ELF-1 (cell line): Measurements from ENCODE around the gene BRD7.

Source experiments
- DNase-seq: peaks from one replicate; pipeline ENCODE4 v3.0.0-alpha.2; 2016; ENCODE audit warnings: low read depth, low spot score

Gene BRD7

DNA sequence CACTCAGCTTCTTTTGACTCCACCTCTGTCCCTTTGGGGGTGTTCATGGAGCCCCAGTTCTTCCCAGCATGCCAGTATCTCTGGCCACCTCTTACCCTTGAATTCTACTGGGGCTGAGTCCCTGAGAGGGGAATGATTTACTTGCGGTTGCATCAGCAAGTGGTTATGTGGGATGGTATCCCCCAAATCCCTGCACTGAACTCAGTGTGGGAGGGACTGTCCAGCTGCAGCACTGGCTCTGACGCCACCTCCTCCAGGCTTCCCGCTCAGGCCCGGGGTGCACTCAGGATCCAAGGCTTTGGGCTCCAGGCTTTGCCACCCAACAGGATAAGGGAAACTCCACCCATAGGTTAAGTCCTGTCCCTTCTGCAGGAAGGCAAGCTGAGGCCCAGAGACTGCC, 21.1 kb upstream of the BRD7 start:
- no peak for DNase-seq

GRCh38 chr16:50388496-50388895, 19.7 kb upstream of the BRD7 start:
- no peak for DNase-seq

- DNase-seq = no peak
These were observed 18.0 kb upstream of the BRD7 start for GRCh38 chr16:50386774-50387173.

- DNase-seq = no peak
These were observed 17.4 kb upstream of the BRD7 start for GRCh38 chr16:50386139-50386538.

GRCh38 chr16:50384500-50385135, 15.8 kb upstream of the BRD7 start:
- DNase-seq = no peak

DNA sequence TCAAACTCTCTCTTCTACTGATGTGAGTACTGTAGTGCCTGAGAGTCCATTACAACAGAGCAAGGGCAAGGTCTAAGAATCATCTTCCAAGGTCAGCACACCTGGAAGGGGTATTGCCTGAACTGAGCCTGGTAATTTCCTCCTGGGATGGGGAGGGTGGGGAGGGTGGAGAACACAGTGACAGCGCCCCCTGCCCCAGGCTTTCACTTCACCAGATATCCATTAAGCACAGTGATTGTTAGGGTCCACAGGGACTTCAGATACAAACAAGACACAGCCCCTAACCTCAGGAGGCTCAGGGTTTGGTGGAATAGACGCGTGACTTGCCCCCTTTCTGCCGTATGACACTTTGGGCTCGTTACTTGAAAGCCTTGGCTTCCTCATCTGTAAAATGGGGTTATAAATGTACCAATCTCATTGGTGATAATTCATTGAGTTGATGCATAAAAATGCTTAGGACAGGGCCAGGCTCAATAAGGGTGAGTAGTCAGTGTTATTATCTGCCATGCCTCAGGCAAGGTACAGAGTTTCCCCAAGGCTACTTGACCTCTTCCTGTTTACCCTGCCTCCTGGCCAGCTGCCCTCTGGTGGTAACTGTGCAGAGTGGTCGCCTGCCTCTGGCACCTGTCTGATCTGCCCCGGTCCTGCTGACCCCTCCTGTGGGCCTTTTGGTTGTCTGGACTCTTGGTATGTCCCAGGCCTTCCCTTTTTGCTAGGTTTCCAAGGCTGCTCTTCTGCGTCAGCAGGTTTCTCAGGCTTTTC, 13.1 kb upstream of the BRD7 start:
- DNase-seq = peak; percentile 52

DNA sequence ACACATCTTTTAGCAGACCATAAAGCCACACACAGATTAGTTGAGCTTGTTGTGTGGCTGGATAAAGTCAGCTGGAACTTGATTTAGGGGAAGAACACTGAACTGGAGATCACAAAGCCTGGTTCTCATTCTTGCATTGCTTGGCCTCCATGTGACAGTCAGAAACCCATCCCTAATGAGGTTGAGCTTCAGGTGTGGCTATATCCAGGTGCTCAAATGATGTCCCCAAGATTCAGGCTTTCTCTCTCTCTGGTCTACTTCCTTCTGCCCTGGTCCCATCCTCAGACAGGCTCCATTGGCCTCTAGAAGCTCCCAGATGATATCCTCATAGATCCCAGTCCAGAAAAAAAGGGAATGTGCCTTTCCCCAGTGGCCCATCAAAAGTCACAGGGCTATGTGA, 9.6 kb upstream of the BRD7 start:
- DNase-seq = no peak

- no peak for DNase-seq
These were observed 8.2 kb upstream of the BRD7 start for GRCh38 chr16:50377001-50377400.

DNA sequence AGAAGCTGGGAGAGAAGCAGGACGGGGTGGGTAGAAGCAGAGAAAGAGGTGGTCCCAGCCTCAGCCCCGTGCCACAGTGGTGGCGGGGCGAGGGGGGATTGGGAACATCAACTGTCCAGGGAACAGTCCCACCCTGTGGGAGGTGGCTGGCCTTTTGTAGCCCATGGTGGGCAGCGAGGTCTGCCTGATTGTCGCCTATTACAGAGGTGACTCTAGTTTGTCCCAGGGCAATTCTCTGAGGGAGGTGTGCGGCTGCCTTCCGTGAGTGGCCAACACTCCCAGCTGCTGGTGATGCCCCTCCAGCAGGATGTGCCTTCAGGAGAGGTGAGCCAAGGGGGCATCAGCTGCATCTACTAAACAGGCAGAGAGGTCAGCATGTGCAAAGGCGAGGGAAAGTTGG, 5.0 kb upstream of the BRD7 start:
- DNase-seq = no peak

DNA sequence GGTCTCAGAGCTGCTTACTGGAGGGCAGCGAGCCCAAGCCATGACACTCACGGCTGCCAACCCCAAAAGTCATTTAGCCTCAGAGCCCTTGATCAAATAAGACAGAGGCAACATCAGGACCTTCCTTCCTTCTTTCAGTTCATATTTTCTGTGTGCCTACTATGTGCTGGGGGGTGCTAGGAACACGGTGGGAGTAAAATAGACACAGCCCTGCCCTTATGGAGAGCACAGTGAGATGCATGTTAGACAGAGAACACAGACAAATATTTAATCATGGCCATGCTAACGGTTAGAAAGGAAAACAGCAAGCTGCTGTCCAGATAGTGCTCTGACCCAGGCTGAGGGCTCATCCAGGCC, 4.5 kb upstream of the BRD7 start:
- no peak for DNase-seq

GRCh38 chr16:50372611-50373344, 4.0 kb upstream of the BRD7 start:
- DNase-seq = peak; percentile 50

DNA sequence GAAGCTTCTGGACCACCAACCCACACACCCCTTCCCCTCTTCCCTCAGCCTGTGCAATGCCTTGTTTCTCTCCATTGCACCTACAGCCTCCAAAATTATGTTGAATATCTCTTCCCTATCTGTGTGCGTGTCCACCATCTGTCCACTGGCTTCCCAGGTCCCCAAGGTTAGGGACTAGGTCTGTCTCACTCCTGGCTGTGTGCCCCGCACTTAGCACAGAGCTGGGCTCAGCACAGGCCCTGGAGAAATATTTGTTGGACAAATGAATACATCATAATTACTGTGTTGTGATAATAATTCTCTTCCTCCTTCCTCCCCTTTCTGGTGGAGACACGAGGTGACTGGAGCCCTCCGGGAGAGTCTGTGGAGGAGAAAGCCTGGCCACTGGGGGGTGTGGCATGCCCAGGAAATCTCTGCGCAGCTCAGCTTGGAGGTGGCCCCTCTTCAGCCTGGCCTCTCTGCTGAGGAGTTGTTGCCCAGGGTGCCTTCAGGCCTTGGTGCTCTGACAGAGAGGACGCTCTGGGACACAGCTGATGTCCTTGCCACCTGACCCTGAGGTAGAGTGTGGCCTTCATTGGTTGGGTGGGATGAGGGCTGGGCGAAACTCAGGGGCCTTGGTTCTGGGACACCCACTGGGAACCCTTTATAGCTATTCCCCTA, 3.3 kb upstream of the BRD7 start:
- DNase-seq = peak; percentile 56

GRCh38 chr16:50371036-50371716, 2.4 kb upstream of the BRD7 start:
- DNase-seq = no peak

DNA sequence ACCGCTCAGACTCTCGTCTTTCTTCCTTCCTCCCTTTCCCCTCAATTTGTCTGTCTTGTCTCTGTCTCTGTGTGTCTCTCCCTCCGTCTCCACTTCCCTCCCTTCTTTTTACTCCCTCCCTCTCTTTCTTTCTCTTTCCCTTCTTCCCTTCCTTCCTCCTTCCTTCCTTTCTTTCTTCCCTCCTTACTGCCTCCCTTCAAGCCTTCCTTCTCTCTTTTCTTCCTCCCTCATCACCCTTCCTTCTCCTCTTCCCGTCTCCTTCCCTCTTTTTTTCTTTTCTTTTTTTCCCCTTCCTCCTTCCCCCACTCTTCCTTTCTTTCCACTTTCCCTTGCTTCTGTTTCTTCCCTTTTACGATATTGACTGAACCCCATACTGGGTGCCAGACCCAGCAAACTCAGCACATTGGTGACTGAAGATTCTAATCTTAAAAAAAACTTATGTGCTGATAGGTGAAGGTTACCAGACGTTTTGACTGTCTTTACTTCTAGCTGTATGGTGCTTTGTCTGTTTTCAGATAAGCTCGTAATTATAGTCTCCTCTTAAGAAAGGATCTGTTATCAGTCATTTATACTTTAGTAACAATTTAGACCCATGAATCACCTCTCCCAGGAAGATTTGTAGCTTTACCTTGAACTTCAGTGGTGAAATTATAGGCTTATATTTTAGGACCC, 481 bp upstream of the BRD7 start:
- no peak for DNase-seq

GRCh38 chr16:50367777-50368409, 895 bp downstream of the BRD7 start:
- no peak for DNase-seq

DNA sequence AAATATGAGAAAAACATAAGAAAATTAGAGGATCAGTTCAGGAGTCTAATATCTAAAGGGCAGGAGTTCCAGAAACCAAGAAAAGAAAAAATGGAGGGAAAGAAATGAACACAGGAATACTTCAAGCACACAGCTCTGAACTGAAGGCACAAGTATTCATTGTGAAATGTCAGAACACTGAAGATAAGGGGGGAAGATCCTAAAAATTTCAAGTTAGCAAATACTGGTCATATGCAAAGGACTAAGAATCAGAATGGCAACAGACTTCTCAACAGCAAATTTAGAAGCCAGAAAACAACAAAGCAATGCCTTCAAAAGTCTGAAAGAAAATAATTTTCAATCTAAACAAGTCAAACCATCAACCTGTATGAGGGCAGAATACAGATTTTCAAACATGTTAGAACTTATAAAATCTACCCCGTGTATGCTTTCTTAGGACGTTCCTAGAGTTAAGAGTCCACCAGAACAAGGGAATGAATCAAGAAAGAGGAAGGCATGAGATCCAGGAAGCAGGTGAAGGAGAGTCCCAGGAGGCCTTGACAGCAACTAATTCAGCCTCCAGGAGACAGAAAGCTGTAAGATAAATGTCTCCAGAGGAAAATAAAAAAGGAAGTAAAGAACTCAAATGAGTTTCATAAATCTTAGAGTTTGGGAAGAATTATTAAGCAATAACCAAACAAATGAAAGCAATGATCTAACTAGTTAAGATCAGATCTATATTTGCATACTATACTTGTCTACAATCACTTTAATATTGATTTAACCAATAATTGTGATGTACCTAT, 2.8 kb downstream of the BRD7 start:
- no peak for DNase-seq

DNA sequence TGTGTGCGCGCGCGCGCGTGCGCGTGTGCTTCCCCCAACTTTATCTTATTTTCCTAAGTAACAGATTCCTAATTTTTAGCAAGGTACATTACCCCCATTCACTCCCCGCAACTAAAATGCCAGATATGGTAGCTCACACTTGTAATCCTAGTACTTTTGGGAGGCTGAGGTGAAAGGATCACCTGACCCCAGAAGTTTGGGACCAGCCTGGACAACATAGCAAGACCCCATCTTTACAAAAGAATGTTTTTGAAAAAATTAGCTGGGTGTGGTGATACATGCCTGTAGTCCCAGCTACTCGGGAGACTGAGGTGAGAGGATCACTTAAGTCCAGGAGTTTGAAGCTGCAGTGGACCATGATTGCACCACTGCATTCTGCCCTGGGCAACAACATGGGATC, 5.1 kb downstream of the BRD7 start:
- no peak for DNase-seq

GRCh38 chr16:50360779-50361178, 8.0 kb downstream of the BRD7 start:
- no peak for DNase-seq

GRCh38 chr16:50360033-50360778, 8.6 kb downstream of the BRD7 start:
- no peak for DNase-seq
